ENCODE results near the gene TECRL. TPM values are rescaled to one million over a fixed set of nuclear protein-coding genes. Genes with fewer than 3 reads are reported as not detected.

TECRL gene
- total RNA-seq, 1 donor from 2014 or later: not detected

- DNase-seq (ENCODE audit: extremely low read depth, low read depth, low spot score): no peak
Measured at GRCh38 chr4:64334964-64335363, 74.3 kb downstream of the TECRL start.

GRCh38 chr4:64330143-64330542 is 79.1 kb downstream of the TECRL start:
- DNase-seq (ENCODE audit: extremely low read depth, low read depth, low spot score): no peak

- no peak for DNase-seq (ENCODE audit: extremely low read depth, low read depth, low spot score)
Measured at GRCh38 chr4:64327237-64327636, 82.0 kb downstream of the TECRL start.

DNA sequence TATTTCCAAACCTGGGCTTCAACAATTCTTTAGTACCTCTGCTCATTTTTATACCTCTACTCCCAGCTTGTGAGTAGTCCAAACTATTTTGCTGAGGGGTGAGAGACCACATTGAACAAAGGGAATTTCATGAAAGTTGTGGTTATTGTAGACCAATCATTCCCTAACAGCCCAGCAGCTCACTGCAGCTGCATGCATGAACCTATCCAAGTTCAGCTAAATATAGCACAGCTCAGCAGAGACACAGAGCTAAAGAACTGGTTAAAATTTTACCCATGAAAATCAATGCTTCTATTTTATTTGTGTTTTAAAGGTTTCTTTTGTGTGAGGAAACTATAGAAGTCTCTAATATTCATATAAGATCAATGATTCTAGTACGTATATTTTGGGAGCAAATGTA is 82.7 kb downstream of the TECRL start:
- no peak for DNase-seq (ENCODE audit: extremely low read depth, low read depth, low spot score)

GRCh38 chr4:64306255-64306565 is 103.0 kb downstream of the TECRL start:
- DNase-seq (ENCODE audit: extremely low read depth, low read depth, low spot score): no peak

DNA sequence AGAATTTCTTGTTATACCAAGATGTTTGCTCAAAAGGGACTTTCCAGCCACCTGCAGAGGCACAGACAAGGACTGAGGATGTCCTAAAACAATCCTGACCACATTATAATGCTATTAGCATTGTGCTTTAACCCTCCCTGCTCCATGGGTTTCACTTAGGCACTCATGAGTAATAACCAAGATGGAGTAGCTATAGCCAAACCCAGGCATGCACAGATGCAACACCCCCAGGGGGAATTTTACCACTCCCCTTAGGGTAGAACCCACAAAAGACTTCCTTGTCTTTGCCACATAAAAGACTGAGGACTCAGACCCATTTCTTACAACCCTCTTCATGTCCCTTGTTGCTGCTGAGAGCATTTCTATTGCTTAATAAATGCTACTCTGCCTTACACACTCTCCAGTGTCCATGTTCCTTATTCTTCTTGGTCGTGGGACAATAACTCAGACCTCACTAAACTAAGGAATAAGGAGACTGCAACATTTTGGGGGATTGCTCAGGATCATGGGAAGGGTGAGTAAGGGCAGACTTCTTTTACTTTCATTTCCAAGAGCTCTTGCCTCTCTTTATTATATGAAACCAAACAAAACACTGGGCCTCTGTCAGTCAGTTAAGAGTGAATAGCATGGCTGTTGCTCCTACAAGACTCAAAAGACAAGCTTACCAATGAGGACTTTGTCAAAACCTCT is 103.5 kb downstream of the TECRL start:
- no peak for DNase-seq (ENCODE audit: extremely low read depth, low read depth, low spot score)

- DNase-seq (ENCODE audit: extremely low read depth, low read depth, low spot score): no peak
Measured at GRCh38 chr4:64272432-64272831, 136.8 kb downstream of the TECRL start.

DNA sequence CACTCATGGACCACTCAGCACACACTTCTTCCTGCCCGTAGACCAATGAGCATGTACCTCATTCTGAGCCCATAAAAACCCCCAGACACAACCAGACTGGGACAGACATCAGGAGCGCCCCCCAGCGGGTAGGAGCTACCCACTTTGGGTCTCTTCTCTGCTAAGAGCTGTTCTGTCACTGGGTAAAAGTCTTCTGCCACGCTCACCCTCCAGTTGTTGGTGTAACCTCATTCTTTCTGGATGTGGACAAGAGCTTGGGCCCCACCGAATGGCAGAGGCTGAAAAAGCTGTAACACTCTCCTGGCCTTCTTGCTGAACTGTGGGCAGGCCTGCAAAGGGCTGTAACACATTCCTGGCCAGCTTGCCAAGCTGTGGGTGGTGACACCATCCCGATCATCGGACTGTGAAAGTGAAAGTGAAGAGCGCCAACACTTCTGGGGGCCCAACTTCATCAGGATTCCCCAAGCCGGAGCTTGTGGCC is 137.6 kb downstream of the TECRL start:
- DNase-seq (ENCODE audit: extremely low read depth, low read depth, low spot score): no peak

DNA sequence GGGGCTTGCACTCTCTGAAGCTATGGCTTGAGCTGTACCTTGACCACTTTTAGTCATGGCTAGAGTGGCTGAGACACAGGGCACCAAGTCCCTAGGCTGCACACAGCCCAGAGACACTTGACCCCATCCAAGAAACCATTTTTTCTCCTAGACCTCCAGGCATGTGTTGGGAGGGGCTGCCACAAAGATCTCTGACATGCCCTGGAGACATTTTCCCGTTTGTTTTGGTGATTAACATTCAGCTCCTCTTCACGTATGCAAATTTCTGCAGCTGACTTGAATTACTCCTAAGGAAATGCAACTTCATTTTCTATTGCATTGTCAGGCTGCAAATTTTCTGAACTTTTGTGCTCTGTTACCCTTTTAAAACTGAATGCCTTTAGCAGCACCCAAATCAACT is 142.6 kb downstream of the TECRL start:
- no peak for DNase-seq (ENCODE audit: extremely low read depth, low read depth, low spot score)

GRCh38 chr4:64266263-64266662 is 143.0 kb downstream of the TECRL start:
- no peak for DNase-seq (ENCODE audit: extremely low read depth, low read depth, low spot score)

- DNase-seq (ENCODE audit: extremely low read depth, low read depth, low spot score): no peak
Measured at GRCh38 chr4:64251781-64252180, 157.5 kb downstream of the TECRL start.

DNA sequence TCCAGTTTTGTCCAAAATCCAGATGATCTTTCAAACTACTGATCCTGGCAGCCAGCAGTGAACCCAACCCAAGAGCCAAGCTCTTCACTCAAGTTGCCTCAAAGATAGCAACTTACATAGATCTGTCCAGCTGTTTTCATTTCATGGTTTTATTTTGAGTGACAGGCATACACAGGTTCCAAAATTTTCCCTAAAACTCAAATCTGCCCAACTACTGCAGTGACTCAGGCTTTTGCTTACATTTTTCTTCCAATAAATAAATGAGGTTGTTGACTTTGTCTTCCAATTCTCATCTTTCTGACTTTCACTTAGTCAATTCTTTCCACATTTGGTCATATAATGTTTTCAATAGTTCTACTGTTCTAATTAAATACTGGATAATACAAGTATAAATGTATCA is 158.8 kb downstream of the TECRL start:
- no peak for DNase-seq (ENCODE audit: extremely low read depth, low read depth, low spot score)

GRCh38 chr4:64250061-64250460 is 159.2 kb downstream of the TECRL start:
- no peak for DNase-seq (ENCODE audit: extremely low read depth, low read depth, low spot score)

DNA sequence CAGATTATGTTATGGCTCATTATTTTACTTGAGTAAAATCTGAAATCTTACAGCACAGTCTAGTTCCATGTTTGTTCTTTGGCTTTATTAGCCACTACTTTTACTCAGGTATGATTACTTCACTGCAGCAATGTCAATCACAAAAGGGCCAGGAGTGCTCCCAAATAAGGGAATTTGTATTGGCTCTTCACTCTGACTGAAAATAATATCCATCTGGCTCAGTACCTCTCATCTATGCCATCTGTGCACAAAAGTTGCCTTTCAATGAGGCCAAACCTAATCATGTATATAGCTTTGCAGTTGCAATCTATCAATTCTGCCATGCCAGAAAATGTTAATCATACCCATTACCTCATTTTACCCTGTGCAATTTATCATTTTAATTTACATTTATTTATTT is 161.1 kb downstream of the TECRL start:
- no peak for DNase-seq (ENCODE audit: extremely low read depth, low read depth, low spot score)

DNA sequence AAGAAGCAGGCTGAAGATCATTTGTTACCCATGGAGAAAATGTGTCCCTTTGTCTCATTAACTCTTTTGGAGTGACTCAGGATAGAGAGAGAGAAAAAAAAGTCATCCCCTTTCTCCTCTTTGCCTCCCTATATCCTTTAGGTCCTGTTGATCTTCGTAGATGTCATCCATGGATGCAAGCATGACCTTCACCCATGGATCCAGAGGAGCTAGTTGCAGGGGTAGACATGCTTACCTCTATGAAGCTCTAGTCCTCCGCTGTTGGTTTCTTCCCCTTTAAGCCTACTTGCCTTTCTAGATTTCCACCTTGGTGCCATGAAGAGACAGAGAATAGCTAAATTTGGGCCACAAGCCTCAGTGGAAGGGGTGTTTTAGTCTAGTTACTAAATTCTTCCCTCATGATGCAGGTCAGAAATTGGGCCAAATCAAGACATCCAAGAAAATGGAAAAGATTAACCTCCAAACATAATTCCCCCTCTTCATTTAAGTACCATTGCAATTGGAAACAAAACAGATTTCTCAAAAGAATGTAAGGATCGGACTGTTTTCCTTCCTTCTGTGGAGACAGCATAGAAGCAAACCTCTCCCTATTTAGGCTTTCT is 178.4 kb downstream of the TECRL start:
- no peak for DNase-seq (ENCODE audit: extremely low read depth, low read depth, low spot score)

Measured in glomerular endothelial cell (primary cell).